Bronchial epithelial cell (primary cell): Measurements from ENCODE around the gene HCRTR1. TPM values are rescaled to one million over a fixed set of nuclear protein-coding genes. Genes with fewer than 3 reads are reported as not detected.
"Not testable (repeated sequence)": the region's sequence is repeated elsewhere in the genome, so short reads cannot be mapped to it uniquely, and the experiment has no call there.

Experiments used
- DNase-seq: peaks from one replicate; pipeline ENCODE4 v3.0.0-alpha.2; 2010; ENCODE audit warnings: low read depth
- FAIRE-seq: peaks from 2 replicates; lab custom pipeline; 2011; peaks lifted over from hg19 to GRCh38; lab: Jason Lieb, UNC
- H3K27me3 ChIP-seq: 2 replicates; pipeline ENCODE4 v1.5.1; 2011; ENCODE audit warnings: low read length; ENCODE audit not compliant: control insufficient read depth, insufficient read depth
- H3K36me3 ChIP-seq: 2 replicates; pipeline ENCODE4 v1.5.1; 2011; ENCODE audit warnings: low read length; ENCODE audit not compliant: control insufficient read depth, insufficient read depth
- H3K4me3 ChIP-seq: 2 replicates; pipeline ENCODE4 v1.5.1; 2011; ENCODE audit warnings: mild to moderate bottlenecking, low read depth, low read length, control low read depth
- total RNA-seq: library from RNA; depleted of rRNA; stranded (reverse); fragments of >200 nt; gene quantifications from 2 replicates; pipeline ENCODE4 v1.2.1, GENCODE V29; 2014
- TF ChIP-seq, protein P1 (sequence below): IDR thresholded peaks from 2 replicates; pipeline ENCODE4 v1.5.1; 2011; ENCODE audit warnings: mild to moderate bottlenecking, moderate library complexity, low read length, control low read depth, inconsistent platforms; ENCODE audit not compliant: insufficient read depth, severe bottlenecking

Gene HCRTR1
- total RNA-seq, 1 donor from 2014 or later, result not detected

DNA sequence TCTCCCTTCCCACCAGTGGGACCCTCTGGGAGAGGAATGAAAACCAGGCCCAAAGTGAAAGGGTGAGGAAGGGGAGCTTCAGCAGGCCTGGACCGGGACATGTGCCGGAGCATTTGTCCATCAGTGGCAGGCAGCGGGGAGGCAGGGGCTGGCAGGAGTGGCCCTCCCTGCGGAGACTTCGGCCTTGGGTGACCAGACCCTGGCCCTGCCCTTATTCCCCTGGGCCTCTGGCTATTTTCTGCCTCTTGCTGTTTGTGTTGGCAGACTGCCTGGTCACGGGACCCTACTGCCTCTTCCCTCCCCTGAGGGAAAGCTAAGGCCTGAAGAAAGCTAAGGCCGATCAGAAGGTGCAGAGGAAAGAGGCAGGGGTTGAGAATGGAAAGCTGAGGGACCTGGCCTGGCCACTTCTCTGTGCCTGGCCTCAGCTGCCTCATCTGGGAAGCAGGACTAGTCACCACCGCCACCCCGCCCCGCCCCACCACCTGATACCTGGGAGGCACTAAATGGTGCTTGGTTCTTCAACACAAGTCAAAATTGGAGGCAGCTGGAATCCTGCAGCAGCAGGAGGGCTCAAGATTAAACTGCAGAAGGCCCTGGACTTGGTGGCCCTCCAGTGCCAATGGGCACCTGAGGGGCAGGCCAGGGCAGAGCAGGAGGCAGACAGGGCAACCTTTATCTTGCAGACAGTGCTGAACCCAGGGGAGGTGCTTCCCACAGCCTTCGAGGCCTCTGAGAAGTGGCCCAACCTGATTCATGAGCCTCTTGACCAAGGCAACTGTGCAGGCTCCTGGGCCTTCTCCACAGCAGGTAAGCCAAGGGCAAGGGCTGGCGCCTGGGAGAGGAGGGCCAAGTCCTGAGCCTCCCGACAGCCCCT, 33.3 kb upstream of the HCRTR1 start:
- H3K27me3 ChIP-seq, result no peaks in the 10 kb centered on the region
- no peak overlapping the region for H3K4me3 ChIP-seq
- DNase-seq, result no peak
- FAIRE-seq, result no peak
- TF ChIP-seq, protein P1, sequence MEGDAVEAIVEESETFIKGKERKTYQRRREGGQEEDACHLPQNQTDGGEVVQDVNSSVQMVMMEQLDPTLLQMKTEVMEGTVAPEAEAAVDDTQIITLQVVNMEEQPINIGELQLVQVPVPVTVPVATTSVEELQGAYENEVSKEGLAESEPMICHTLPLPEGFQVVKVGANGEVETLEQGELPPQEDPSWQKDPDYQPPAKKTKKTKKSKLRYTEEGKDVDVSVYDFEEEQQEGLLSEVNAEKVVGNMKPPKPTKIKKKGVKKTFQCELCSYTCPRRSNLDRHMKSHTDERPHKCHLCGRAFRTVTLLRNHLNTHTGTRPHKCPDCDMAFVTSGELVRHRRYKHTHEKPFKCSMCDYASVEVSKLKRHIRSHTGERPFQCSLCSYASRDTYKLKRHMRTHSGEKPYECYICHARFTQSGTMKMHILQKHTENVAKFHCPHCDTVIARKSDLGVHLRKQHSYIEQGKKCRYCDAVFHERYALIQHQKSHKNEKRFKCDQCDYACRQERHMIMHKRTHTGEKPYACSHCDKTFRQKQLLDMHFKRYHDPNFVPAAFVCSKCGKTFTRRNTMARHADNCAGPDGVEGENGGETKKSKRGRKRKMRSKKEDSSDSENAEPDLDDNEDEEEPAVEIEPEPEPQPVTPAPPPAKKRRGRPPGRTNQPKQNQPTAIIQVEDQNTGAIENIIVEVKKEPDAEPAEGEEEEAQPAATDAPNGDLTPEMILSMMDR, result no peak
- peaks cover 24% of the 10 kb centered on the region for H3K36me3 ChIP-seq

DNA sequence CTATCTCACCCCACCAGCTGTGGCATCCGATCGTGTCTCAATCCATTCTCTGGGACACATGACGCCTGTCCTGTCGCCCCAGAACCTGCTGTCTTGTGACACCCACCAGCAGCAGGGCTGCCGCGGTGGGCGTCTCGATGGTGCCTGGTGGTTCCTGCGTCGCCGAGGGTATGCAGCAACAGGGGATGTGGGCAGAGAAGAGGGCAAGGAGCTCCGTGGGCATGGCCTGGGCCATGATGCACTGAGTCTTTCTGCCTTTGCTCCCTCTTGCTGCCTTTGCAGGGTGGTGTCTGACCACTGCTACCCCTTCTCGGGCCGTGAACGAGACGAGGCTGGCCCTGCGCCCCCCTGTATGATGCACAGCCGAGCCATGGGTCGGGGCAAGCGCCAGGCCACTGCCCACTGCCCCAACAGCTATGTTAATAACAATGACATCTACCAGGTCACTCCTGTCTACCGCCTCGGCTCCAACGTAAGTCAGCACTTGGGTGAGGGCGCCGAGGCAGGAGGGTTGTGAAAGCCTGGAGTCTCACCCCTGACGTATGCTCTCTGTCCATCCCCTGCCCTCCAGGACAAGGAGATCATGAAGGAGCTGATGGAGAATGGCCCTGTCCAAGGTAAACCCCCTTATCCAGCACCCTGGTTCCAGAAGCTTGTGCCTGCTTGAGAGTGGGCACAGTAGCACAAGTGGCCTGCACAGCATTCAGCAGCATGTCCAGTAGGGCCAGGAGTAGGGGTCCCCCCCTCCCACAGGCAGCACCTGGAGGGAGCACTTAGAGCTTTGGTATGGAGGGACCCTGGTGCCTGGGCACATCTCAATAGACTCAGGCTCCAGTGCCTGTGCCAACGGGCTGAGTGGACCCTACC, 32.4 kb upstream of the HCRTR1 start:
- peaks cover 24% of the 10 kb centered on the region for H3K36me3 ChIP-seq

DNA sequence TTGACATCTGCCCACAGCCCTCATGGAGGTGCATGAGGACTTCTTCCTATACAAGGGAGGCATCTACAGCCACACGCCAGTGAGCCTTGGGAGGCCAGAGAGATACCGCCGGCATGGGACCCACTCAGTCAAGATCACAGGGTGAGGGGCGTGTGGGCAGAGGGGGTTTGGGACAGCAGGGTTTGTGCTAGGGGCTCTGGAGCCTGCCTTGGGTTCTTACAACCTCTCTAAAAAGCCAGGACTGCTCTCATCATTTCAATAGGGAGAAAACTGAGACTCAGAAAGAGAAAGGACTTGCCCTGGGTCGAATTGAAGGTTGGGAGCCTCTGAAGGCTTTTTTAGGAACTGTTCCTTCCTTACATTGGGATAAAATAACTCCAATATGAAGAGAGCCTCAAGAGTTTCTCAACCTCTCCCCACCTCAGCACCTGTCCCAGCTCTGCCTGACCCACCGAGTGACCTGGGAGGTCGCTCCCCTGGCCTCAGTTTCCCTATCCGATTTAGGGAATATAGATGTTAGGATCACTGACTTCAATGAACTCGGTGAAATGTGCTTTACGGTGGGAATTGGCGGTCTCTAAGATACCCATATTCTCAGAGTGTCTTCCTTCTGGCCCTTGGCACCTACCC, 31.6 kb upstream of the HCRTR1 start:
- FAIRE-seq, result no peak
- Histone ChIP-seq H3K4me3 (no peak overlapping the region), H3K36me3 (peaks cover 22% of the 10 kb centered on the region), H3K27me3 (no peaks in the 10 kb centered on the region)
- TF ChIP-seq, protein P1, result no peak
- DNase-seq, result no peak

More for the DNA sequence above, 32.4 kb upstream of the HCRTR1 start:
- Histone ChIP-seq H3K27me3 (no peaks in the 10 kb centered on the region), H3K4me3 (no peak overlapping the region)
- FAIRE-seq, result no peak
- TF ChIP-seq, protein P1, result no peak
- DNase-seq, result no peak

DNA sequence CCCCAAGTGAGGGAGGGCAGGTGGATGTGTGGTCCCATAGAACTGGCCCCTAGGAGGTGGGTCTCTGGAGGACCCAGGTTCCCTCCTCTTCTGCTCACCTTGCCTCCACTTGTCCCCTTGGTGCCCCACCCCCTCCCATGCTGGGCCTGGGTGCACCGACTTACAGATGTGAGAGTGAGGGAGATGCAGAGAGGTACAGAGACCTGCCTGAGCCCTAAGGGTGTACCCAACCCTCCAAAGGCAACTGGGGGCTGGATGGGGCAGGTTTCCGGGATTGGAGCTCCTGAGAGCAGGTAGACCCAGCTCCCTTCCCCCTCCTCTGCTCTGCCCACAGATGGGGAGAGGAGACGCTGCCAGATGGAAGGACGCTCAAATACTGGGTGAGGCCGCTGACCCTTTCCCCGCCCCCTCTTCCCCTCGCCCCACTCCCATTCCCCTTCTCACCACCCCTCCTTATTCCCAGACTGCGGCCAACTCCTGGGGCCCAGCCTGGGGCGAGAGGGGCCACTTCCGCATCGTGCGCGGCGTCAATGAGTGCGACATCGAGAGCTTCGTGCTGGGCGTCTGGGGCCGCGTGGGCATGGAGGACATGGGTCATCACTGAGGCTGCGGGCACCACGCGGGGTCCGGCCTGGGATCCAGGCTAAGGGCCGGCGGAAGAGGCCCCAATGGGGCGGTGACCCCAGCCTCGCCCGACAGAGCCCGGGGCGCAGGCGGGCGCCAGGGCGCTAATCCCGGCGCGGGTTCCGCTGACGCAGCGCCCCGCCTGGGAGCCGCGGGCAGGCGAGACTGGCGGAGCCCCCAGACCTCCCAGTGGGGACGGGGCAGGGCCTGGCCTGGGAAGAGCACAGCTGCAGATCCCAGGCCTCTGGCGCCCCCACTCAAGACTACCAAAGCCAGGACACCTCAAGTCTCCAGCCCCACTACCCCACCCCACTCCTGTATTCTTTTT, 30.8 kb upstream of the HCRTR1 start:
- FAIRE-seq (no peak), DNase-seq (no peak)
- Histone ChIP-seq H3K4me3 (no peak overlapping the region), H3K36me3 (peaks cover 22% of the 10 kb centered on the region), H3K27me3 (no peaks in the 10 kb centered on the region)
- TF ChIP-seq, protein P1, result no peak

DNA sequence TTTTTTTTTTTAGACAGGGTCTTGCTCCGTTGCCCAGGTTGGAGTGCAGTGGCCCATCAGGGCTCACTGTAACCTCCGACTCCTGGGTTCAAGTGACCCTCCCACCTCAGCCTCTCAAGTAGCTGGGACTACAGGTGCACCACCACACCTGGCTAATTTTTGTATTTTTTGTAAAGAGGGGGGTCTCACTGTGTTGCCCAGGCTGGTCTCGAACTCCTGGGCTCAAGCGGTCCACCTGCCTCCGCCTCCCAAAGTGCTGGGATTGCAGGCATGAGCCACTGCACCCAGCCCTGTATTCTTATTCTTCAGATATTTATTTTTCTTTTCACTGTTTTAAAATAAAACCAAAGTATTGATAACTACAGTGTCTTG, 30.2 kb upstream of the HCRTR1 start:
- H3K27me3 ChIP-seq, FAIRE-seq, DNase-seq, H3K4me3 ChIP-seq: not testable (repeated sequence)
- H3K36me3 ChIP-seq, result peaks cover 22% of the 10 kb centered on the region
